HuH-7.5 (cell line): ENCODE results near the gene ZNF790.

Experiments
- DNase-seq: peaks from one replicate; pipeline ENCODE4 v3.0.0; 2011; ENCODE audit warnings: low spot score

Gene ZNF790

GRCh38 chr19:36772311-36773222 is 65.6 kb downstream of the ZNF790 start, which contains the start of gene ZNF850:
Gene ZNF850, minus strand, starts transcription at chr19:36772807. Its CDS starts 10,201 bp downstream, at chr19:36762606.
- peak; percentile 90 for DNase-seq

GRCh38 chr19:36771261-36772231 is 66.6 kb downstream of the ZNF790 start:
- peak; percentile 20 for DNase-seq
